Measurements from ENCODE around the gene ARHGAP26.

The ARHGAP26 gene

DNA sequence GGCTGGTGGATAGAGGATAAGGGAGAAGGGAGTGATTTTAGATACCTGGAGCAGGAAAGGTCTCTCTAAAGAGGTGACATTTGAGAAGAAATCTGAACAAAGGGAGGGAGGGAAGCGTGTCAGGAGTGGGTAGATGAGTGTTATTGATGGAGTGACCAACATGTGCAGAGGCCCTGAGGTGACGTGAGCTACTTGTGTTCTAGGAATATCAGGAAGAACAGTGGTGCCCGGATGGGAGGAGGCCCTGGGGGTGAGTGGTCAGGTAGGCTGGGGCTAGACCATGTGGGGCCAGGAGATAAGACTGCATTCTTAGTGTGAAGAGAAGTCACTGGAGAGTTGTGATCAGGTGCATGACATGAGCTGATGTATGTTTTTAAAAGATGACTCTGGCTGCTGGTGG lies 256.2 kb downstream of the ARHGAP26 start:
- TF ChIP-seq, protein P1, sequence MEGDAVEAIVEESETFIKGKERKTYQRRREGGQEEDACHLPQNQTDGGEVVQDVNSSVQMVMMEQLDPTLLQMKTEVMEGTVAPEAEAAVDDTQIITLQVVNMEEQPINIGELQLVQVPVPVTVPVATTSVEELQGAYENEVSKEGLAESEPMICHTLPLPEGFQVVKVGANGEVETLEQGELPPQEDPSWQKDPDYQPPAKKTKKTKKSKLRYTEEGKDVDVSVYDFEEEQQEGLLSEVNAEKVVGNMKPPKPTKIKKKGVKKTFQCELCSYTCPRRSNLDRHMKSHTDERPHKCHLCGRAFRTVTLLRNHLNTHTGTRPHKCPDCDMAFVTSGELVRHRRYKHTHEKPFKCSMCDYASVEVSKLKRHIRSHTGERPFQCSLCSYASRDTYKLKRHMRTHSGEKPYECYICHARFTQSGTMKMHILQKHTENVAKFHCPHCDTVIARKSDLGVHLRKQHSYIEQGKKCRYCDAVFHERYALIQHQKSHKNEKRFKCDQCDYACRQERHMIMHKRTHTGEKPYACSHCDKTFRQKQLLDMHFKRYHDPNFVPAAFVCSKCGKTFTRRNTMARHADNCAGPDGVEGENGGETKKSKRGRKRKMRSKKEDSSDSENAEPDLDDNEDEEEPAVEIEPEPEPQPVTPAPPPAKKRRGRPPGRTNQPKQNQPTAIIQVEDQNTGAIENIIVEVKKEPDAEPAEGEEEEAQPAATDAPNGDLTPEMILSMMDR (IDR thresholded peaks at IDR 0.05; ENCODE audit: insufficient read depth, low read depth, low read length, missing control alignments): no peak
- no peak for DNase-seq (ENCODE audit: low read depth)
- H3K4me3 ChIP-seq (ENCODE audit: low read depth, low read length): peak overlapping the region; percentile 49

DNA sequence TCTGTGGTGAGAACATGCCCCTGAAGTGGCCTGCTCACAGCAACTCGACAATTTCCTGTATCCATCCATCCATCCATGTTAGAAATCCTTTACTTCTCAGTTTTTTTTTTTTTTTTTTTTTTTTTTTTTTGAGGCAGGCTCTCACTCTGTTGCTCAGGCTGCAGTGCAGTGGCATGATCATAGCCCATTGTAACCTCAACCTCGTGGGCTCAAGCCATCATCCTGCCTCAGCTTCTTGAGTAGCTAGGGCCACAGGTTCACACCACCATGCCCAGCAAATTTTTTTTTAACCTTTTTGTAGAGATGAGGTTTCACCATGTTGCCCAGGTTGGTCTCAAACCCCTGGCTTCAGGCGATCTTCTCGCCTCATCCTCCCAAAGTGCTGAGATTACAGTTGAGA lies 259.1 kb downstream of the ARHGAP26 start:
- DNase-seq (ENCODE audit: low read depth): no peak
- no peak overlapping the region for H3K4me3 ChIP-seq (ENCODE audit: low read depth, low read length)
- TF ChIP-seq, protein P1 (IDR thresholded peaks at IDR 0.05; ENCODE audit: insufficient read depth, low read depth, low read length, missing control alignments): no peak

DNA sequence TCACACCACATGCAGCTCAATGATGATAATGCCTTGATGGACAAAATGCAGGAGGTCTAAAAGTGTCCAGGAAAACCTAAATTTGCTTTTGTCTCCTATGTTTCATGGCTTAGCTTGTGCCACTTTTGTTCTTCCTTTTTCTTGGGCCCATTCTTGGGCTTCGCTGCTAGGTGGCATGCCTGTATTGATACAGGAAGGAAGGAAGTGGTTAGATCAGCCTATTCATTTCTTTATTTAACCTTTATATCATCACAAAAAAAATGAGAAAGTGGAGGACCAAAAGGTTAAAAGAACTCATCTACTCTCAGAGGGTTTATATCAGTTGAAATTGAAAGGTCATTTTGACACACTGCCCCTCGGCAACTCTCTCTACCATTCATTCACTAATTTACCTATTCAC lies 260.2 kb downstream of the ARHGAP26 start:
- no peak overlapping the region for H3K4me3 ChIP-seq (ENCODE audit: low read depth, low read length)
- TF ChIP-seq, protein P1 (IDR thresholded peaks at IDR 0.05; ENCODE audit: insufficient read depth, low read depth, low read length, missing control alignments): no peak
- no peak for DNase-seq (ENCODE audit: low read depth)

DNA sequence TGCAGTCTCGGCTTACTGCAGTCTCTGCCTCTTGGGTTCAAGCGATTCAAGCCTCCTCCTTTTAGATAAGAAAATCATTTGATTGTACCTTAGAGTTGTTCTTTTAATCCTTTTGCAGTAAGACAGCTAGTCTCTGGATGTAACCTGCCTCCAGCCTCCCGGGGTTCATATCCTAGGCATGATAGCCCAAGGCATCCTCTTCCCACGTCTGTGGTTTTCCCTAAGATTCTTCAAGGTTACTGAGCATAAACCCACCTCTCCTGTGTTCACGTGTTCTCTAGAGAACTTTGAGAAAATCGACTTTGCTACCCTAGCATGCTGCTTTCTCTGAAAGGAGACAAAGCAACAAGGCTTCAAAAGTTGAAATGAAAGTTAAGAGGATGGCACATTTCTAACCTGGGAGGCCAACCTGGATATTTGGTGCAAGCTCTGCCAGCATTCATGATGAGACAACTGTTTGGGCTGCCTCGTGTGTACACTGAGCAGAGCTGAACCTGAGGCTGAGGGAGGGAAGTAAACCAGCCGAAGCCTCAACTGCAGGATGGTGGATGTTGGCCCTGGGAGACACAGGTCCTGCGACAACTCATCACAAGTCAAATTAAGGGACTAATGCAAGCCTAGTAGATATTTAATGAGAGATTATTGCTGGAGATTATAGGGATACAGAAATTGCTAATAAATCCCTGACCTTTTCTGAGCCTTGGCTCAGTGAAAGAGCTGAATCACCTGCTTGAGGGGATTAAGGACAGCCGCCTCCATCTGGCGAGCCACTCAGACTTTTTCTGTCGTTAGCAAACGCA lies 261.8 kb downstream of the ARHGAP26 start:
- no peak for DNase-seq (ENCODE audit: low read depth)
- H3K4me3 ChIP-seq (ENCODE audit: low read depth, low read length): no peak overlapping the region
- TF ChIP-seq, protein P1 (IDR thresholded peaks at IDR 0.05; ENCODE audit: insufficient read depth, low read depth, low read length, missing control alignments): no peak

DNA sequence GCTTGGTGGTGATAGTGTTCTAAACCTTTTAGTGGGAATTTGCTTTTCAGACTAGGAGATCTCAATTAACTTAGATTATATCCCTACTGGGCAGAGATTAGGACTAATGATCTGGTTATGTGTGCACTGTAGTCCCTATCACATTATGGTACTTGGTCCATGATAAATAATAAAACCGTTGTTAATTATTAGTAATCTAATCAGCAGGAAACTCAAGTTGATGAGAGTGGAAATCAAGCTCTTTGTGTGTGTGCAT lies 262.3 kb downstream of the ARHGAP26 start:
- H3K4me3 ChIP-seq (ENCODE audit: low read depth, low read length): no peak overlapping the region
- no peak for DNase-seq (ENCODE audit: low read depth)
- TF ChIP-seq, protein P1 (IDR thresholded peaks at IDR 0.05; ENCODE audit: insufficient read depth, low read depth, low read length, missing control alignments): no peak

DNA sequence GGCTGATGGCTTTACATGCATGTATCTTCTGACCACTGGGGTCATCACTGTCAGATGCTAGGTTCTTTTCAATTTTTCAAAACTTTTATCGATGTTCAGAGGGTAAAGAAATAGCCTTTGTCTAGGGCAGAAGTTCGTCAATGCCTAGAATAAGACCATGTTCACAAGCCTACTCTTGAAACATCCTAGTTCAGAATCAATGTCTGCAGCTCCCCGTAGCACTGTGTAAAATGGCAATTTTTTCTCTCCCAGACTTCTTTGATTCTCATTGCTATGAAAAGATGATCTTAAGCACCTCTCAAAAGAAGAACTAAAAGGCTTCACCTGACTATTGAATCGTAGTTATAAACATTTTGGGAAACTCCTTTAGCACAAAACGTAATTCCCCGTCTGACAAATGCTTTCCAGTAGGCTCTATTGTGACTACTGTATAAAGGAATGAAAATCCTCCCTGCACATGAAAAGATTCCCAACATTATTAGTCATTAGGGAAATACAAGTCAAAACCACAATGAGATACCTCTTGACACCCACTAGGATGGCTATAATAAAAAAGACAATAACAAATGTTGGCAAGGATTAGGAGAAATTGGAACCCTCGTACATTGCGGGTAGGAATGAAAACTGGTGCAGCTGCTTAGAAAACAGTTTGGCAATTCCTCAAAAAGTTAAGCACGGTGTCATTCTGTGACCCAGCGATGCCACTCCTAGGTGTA lies 263.5 kb downstream of the ARHGAP26 start:
- no peak for DNase-seq (ENCODE audit: low read depth)
- H3K4me3 ChIP-seq (ENCODE audit: low read depth, low read length): no peak overlapping the region
- TF ChIP-seq, protein P1 (IDR thresholded peaks at IDR 0.05; ENCODE audit: insufficient read depth, low read depth, low read length, missing control alignments): no peak
